HL-60/S4 treated with retinoic acid at 250 ng/mL for 4 days and 3 days (cell line): ENCODE data around the gene STK11IP.

Experiments used
- in situ Hi-C: fragments of 300-500 bp; cut with MboI; formaldehyde crosslinking; loops from 2 replicates; pipeline ENCODE4 v1.7.0; 2022; ENCODE audit warnings: low sequenced_read_pairs

The STK11IP gene

DNA sequence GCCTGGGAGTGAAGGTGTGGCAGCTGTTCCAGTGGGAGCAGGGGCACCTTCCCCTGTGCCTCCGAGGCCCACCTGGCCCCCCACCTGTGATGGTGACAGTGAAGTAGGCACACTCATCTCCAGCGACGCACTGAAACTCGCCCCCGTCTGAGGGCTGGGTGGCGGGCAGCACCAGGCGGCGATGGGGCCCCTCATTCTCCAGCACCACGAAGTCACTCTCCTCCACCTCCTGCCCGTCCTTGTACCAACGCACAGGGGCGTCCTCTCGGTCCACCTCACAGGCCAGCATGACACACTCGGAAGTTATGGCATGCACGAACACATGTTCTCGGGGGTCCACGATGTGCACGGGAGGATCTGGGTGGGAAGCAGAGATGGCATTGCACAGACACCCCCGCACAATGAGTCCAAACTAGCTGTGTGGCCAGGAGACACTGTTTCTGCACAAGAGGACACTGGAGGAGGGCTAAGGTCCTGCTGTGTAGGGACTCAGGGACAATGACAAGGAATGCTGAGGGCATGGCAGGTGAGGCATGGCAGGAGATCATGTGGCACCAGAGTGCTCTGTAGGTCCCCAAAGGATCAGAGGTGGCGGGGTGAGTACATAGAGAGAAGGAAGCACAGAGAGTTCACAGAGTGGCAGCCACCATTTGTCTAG lies 34.3 kb upstream of the STK11IP start:
- in situ Hi-C loops: no loop called here

GRCh38 chr2:219565130-219566080 lies 32.3 kb upstream of the STK11IP start:
- in situ Hi-C loops: no loop called here

DNA sequence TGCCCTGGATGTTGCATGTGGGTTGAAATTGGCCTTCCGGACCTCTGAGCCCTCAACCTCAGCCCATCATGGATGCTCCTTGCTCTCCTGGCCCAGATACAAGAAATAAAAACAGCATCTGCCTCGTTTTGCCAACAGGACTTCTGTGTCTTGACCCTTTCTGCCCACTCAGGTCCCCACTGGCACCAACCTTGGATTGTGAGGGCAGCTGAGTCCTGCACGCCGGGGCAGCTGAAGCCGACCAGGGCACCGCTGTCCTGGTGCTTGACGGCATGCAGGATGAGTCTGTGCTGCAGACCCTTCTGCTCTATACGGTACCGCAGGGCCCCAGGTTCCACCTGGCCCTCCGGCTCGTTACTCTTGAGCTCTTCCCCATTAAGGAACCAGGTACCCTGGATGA lies 31.0 kb upstream of the STK11IP start:
- in situ Hi-C loops: no loop called here

- in situ Hi-C loops: no loop called here
These were observed 30.5 kb upstream of the STK11IP start for GRCh38 chr2:219567131-219567530.

- in situ Hi-C loops: no loop called here
These were observed 29.8 kb upstream of the STK11IP start for GRCh38 chr2:219567791-219568361.

DNA sequence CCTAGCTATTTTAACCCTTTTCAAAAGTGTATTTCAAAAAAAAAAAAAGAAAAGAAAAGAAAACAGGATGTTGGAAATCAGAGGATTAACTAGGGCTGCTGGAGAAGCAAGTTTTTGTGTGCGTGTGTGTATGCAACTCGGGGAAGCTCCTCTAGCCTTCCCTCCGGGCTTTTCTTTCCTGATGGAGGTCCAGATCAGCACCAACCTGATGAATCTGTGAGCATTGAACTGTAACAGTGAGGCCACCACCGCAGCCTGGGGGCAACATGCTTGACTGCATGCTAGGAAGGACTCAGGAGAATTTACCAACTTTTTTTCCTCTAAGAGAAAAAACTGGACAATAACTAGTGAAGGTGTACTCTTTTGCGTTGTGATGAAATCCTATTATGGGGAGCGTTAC lies 28.6 kb upstream of the STK11IP start:
- in situ Hi-C loops: no loop called here

DNA sequence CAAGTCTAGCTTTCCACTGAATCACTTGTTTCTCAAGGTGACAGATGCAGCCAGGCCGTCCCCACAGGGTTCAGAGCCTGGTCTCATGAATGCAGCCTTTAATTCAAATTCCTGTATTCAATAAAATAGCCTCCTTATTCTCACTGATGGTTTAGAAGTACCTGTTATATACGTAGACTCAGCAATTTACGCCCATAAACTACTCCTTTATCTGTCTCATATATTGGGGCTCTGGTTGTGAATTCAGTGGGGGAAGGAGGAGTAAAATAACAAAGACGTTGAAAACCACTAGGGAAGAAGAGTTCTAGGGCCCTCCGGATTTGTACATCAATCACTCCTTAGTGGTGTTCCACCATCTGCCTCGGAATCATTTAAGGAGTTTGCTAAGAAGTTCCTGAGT lies 28.0 kb upstream of the STK11IP start:
- in situ Hi-C loops: no loop called here

DNA sequence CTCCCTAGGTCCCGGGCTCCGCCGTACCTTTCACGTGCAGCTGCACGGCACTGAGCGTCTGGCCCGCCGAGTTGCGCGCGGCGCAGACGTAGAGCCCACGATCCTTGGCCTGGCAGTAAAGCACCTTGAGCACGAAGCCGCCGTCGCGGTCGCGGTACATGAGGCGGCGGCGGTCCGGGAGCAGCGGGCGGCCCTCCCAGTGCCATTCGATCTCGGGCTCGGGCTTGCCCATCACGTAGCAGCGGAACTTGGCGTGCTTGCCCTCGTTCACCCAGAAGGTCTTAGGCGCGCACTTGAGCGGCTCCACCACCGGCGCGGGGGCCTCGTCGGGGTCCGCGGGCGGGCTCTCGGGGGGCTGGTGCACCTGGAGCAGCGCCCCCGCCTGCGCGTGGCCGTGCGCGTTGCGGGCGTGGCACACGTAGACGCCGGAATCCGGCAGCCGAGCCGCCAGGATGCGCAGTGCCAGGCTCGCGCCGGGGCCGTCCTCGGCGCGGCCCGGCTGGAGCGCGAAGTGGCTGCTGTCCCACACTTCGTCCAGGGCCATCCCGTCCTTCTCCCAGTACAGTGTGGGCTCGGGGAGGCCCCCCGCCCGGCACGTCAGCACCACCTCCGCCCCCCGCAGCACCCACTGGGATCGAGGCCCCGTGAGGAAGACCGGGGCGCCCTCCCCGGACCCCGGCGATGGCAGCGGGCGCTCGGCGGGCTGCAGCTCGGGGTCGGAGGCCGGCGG lies 27.3 kb upstream of the STK11IP start:
- in situ Hi-C loops: no loop called here

- in situ Hi-C loops: no loop called here
These were observed 26.7 kb upstream of the STK11IP start for GRCh38 chr2:219570924-219571310.

GRCh38 chr2:219571311-219572236 lies 26.1 kb upstream of the STK11IP start, which contains the start of gene OBSL1:
Gene OBSL1, minus strand, starts transcription at chr2:219571539. Its CDS starts 307 bp downstream, at chr2:219571232.
- in situ Hi-C loops: no loop called here

DNA sequence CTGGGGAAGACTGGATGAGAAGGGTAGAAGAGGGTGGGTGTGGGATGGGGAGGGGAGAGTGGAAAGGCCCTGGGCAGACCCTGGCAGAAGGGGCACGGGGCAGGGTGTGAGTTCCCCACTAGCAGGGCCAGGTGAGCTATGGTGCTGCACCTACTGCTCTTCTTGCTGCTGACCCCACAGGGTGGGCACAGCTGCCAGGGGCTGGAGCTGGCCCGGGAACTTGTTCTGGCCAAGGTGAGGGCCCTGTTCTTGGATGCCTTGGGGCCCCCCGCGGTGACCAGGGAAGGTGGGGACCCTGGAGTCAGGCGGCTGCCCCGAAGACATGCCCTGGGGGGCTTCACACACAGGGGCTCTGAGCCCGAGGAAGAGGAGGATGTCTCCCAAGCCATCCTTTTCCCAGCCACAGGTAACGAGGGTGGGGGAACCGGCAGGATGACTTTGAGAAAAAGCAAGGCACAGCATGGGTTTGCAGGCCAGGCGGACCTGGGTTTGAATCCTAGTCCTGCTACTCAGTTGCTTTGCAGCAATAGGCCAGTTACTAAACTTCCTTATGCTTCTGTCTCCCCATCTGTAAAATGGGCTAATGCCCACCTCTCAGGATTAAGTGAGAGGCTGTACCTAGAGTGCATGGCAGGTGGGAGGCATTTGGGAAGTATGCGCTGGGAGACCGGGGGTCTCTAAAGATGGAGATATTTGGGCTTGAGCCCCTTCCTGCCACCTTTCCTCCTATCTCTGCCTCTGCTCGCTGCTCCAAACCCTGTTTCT lies 25.2 kb upstream of the STK11IP start, which contains the start of gene INHA:
Gene INHA (plus strand): TSS at position 74 of the 765 bp plus-strand sequence. CDS start 65 bp downstream, at position 139.
- in situ Hi-C loops: no loop called here

GRCh38 chr2:219573166-219573565 lies 24.5 kb upstream of the STK11IP start:
- in situ Hi-C loops: no loop called here

- in situ Hi-C loops: no loop called here
These were observed 23.0 kb upstream of the STK11IP start for GRCh38 chr2:219574484-219575311.

GRCh38 chr2:219575566-219576504 lies 21.8 kb upstream of the STK11IP start:
- in situ Hi-C loops: no loop called here

DNA sequence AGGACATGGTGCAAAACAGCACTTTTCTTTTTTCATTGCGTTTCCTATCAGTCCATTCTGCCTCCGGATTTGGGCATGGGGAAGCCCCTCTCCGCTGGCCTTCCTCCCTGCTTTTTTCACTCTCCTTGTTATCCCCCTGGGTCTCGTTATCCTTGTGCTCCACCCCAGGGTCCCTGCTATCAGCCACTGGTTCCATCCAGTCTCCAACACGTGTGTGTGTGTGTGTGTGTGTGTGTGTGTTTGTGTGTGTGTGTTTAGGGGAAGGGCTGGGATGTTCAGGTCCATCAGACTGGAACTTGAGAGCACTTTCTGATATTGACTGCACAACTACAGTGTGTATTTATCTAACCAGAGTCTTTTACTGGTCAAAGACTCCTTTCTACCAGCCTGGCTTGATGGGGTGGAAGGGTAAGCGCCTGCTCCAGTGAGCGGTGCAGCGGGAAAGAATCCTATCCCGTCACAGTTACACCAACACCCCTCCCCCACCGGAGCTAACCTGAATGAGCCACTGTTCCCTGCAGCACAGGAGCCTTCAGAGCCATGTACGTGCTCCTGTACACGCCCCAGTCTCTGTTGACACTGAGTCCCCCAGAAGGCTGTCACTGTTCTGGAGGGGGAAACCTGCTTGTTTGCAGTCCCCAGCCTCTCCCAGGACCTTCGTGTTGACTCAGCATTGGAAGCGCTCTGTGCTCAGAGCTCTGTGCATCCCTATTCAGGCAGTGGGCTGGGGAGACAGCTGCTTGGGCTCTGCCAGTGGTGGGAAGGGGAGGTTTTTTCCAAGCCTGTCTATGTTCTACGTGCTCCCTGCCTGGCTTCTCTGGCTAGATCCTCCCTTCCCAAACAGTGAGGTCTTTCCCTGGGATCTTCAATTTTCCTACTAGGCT lies 20.9 kb upstream of the STK11IP start:
- in situ Hi-C loops: no loop called here
